PC-3 (cell line): ENCODE data around the gene PPP2CA.

Experiments
- CTCF ChIP-seq: fragments of 300-600 bp; sonication (generic); conservative IDR thresholded peaks from 2 replicates; pipeline ENCODE4 v1.5.1; 2017; ENCODE audit warnings: antibody characterized with exemption, low read depth, mild to moderate bottlenecking, low read length
- EZH2 ChIP-seq: fragments of 300-600 bp; sonication (generic); IDR thresholded peaks from one replicate; pipeline ENCODE4 v1.6.1; 2017; ENCODE audit warnings: antibody characterized with exemption, mild to moderate bottlenecking, low read length; ENCODE audit not compliant: unreplicated experiment
- EZH2phosphoT487 ChIP-seq: fragments of 300-600 bp; sonication (generic); IDR thresholded peaks from 2 replicates; pipeline ENCODE4 v1.6.1; 2018; ENCODE audit warnings: mild to moderate bottlenecking, antibody characterized with exemption, low read length, borderline replicate concordance

- no peak for TF ChIP-seq EZH2
- no peak for TF ChIP-seq CTCF
- no peak for TF ChIP-seq EZH2phosphoT487
These were observed 42.2 kb upstream of the PPP2CA start for GRCh38 chr5:134268019-134268601.
